K562 (cell line): ENCODE measurements around the gene KRTAP5-5. TPM values are rescaled to one million over a fixed set of nuclear protein-coding genes. Genes with fewer than 3 reads are reported as not detected.

Experiments used
- ATAC-seq: fragments of 200-7000 bp; cut with Tn5 transposase; 3 replicates; pipeline ENCODE4 v1.9.1; 2020; ENCODE audit warnings: moderate library complexity
- BruUV-seq: library from RNA; stranded (reverse); fragments of 400-500 nt; replicated peaks from 2 replicates; lab custom pipeline; 2021; lab: Mats Ljungman, UMichigan
- CTCF ChIA-PET: fragments of 300-600 bp; formaldehyde crosslinking; extraction: SDS; loops from one replicate; lab custom pipeline; 2021; ENCODE audit warnings: low intra/inter-chr PET ratio; lab: Yijun Ruan, JAX
- POLR2A ChIA-PET: fragments of 300-600, 350-650 bp; sonication (Branson Sonifier 250); formaldehyde crosslinking; extraction: SDS; loops from one replicate; lab custom pipeline; 2021; ENCODE audit warnings: antibody characterized with exemption, inconsistent platforms; lab: Yijun Ruan, JAX
- DNase-seq, 4 experiments: peaks; one replicate each; pipeline versions ENCODE4 v3.0.0 to v3.0.0-alpha.2; 2011 to 2018; ENCODE audit warnings: low spot score in 3 of 4, mixed read lengths in 3 of 4; ENCODE audit errors: extremely low read depth in 1 of 4
- FAIRE-seq: peaks from 2 replicates; lab custom pipeline; 2011; peaks lifted over from hg19 to GRCh38; lab: Jason Lieb, UNC
- H2AFZ ChIP-seq: 2 replicates; pipeline ENCODE4 v1.6.0; 2011; ENCODE audit warnings: low read depth, low read length, control low read depth, inconsistent platforms
- H3K27ac ChIP-seq: fragments of 200-600 bp; 3 replicates; pipeline ENCODE4 v1.8.0; 2011; ENCODE audit warnings: low read depth, mild to moderate bottlenecking, control low read depth, inconsistent platforms, low read length, moderate library complexity, mixed read lengths; ENCODE audit errors: extremely low read depth
- H3K27me3 ChIP-seq, 2 experiments: fragments of 300-600 bp in 1 of 2; 2 replicates in 1 of 2; 3 replicates in 1 of 2; pipeline versions ENCODE4 v1.6.0 to v1.8.0; 2011; ENCODE audit warnings: inconsistent platforms in 2 of 2, low read length in 2 of 2, mild to moderate bottlenecking in 1 of 2, mixed read lengths in 1 of 2, moderate library complexity in 1 of 2; ENCODE audit not compliant: control insufficient read depth in 2 of 2, insufficient read depth in 2 of 2
- H3K36me3 ChIP-seq: fragments of 300-600 bp; 3 replicates; pipeline ENCODE4 v1.8.0; 2011; ENCODE audit warnings: mild to moderate bottlenecking, low read length, inconsistent platforms; ENCODE audit not compliant: control insufficient read depth, insufficient read depth
- H3K4me1 ChIP-seq, 2 experiments: fragments of 200-600 bp in 1 of 2; replicated peaks in 1 of 2; 2 replicates in 1 of 2; 3 replicates in 1 of 2; pipeline versions ENCODE4 v1.5.1 to v1.8.0; 2011; ENCODE audit warnings: inconsistent platforms in 2 of 2, low read length in 2 of 2, mild to moderate bottlenecking in 1 of 2, mixed read lengths in 1 of 2, moderate library complexity in 1 of 2; ENCODE audit not compliant: control insufficient read depth in 2 of 2, insufficient read depth in 2 of 2
- H3K4me2 ChIP-seq: 2 replicates; pipeline ENCODE4 v1.6.1; 2011; ENCODE audit warnings: low read length, control low read depth, inconsistent platforms, mixed read lengths; ENCODE audit not compliant: insufficient read depth
- H3K4me3 ChIP-seq: fragments of 200-600 bp; sonication (generic), shearing (Covaris generic); 2 replicates; pipeline ENCODE4 v1.5.1; 2016; ENCODE audit warnings: control low read depth, inconsistent platforms
- H3K79me2 ChIP-seq: fragments of 200-600 bp; 3 replicates; pipeline ENCODE4 v1.8.0; 2011; ENCODE audit warnings: low read length, inconsistent platforms; ENCODE audit not compliant: control insufficient read depth, insufficient read depth
- H3K9ac ChIP-seq, 2 experiments: 2 replicates each; pipeline versions ENCODE4 v1.6.0 to v1.6.1; 2011; ENCODE audit warnings: low read depth in 2 of 2, low read length in 2 of 2, control low read depth in 1 of 2, inconsistent platforms in 1 of 2, mild to moderate bottlenecking in 1 of 2, mixed read lengths in 1 of 2; ENCODE audit not compliant: insufficient read depth in 1 of 2
- H3K9me1 ChIP-seq: one replicate; pipeline ENCODE4 v1.6.0; 2011; ENCODE audit warnings: inconsistent platforms, mild to moderate bottlenecking, low read length, moderate library complexity; ENCODE audit not compliant: control insufficient read depth, insufficient read depth
- H3K9me3 ChIP-seq: replicated peaks from 2 replicates; pipeline ENCODE4 v1.5.1; 2011; ENCODE audit warnings: low read depth, low read length, inconsistent platforms; ENCODE audit not compliant: control insufficient read depth, insufficient read depth
- H4K20me1 ChIP-seq: replicated peaks from 2 replicates; pipeline ENCODE4 v1.6.1; 2011; ENCODE audit warnings: low read length, inconsistent platforms, mixed read lengths; ENCODE audit not compliant: control insufficient read depth, insufficient read depth
- ASH1L ChIP-seq: fragments of 450-650 bp; IDR thresholded peaks from 2 replicates; pipeline ENCODE4 v1.6.1; 2018; ENCODE audit warnings: borderline replicate concordance, mild to moderate bottlenecking, low read depth; ENCODE audit not compliant: partially characterized antibody
- BRD9 ChIP-seq: fragments of 450-650 bp; IDR thresholded peaks from 2 replicates; pipeline ENCODE4 v1.6.1; 2018; ENCODE audit warnings: low read depth; ENCODE audit not compliant: partially characterized antibody
- CAMTA2 ChIP-seq: fragments of 250-450 bp; sonication (Bioruptor Pico); conservative IDR thresholded peaks from 2 replicates; pipeline ENCODE4 v1.5.1; 2022
- ETV1 ChIP-seq: fragments of 450-650 bp; conservative IDR thresholded peaks from 2 replicates; pipeline ENCODE4 v1.6.1; 2016; ENCODE audit warnings: missing genetic modification characterization, control low read depth, low read depth, missing compliant biosample characterization
- MAZ ChIP-seq, 2 experiments: fragments of 450-650 bp in 1 of 2; sonication (generic) in 1 of 2; formaldehyde crosslinking; IDR thresholded peaks in 1 of 2; conservative IDR thresholded peaks in 1 of 2; 2 replicates each; pipeline versions ENCODE4 v1.4.0 to v1.5.0; 2020; ENCODE audit warnings: mild to moderate bottlenecking in 1 of 2, missing genetic modification reagents in 1 of 2
- NBN ChIP-seq: fragments of 450-650 bp; IDR thresholded peaks from 2 replicates; pipeline ENCODE4 v1.6.1; 2016; ENCODE audit warnings: low read depth, mild to moderate bottlenecking
- NUFIP1 ChIP-seq: fragments of 450-650 bp; IDR thresholded peaks from 2 replicates; pipeline ENCODE4 v1.6.1; 2018; ENCODE audit not compliant: partially characterized antibody
- RFX7 ChIP-seq: fragments of 250-450 bp; sonication (Bioruptor Pico); IDR thresholded peaks from 2 replicates; pipeline ENCODE4 v1.5.1; 2021; ENCODE audit warnings: mild to moderate bottlenecking
- SAFB ChIP-seq: fragments of 200-400 bp; formaldehyde crosslinking; IDR thresholded peaks from 2 replicates; pipeline ENCODE4 v1.6.1; 2017; ENCODE audit warnings: low read depth, low read length, borderline replicate concordance
- ZNF174 ChIP-seq: fragments of 250-450 bp; sonication (Bioruptor Pico); IDR thresholded peaks from 2 replicates; pipeline ENCODE4 v1.4.0; 2020; ENCODE audit warnings: mild to moderate bottlenecking
- ZNF280B ChIP-seq: fragments of 250-450 bp; sonication (Bioruptor Pico); IDR thresholded peaks from 2 replicates; pipeline ENCODE4 v1.5.1; 2021; ENCODE audit warnings: mild to moderate bottlenecking
- WGBS: fragments of 100-300 bp; shearing (Covaris generic); methylation state at CpG from one replicate; pipeline ENCODE4 v1.1.6; 2016; ENCODE audit warnings: low coverage, mixed read lengths; ENCODE audit not compliant: insufficient coverage; ENCODE audit errors: missing lambda C conversion rate; 5-methylcytosine and 5-hydroxymethylcytosine counted together
- in situ Hi-C: fragments of 300-500 bp; cut with MboI; formaldehyde crosslinking; loops from 4 replicates; pipeline ENCODE4 v1.15.0; 2018; ENCODE audit warnings: inconsistent platforms, mixed read lengths
- intact Hi-C: fragments of 100-400 bp; cut with micrococcal nuclease; formaldehyde crosslinking; loops from 2 replicates; pipeline ENCODE4 v1.14.2; 2022
- polyA plus RNA-seq, 8 experiments: library from polyadenylated mRNA; depleted of rRNA in 4 of 8; stranded (reverse) in 5 of 8; unstranded in 3 of 8; fragments of >200 nt; fragmentation: Nextera tagmentation in 2 of 8; fragmentation: Illumina TruSeq in 1 of 8; extraction: Ambion mirVana in 2 of 8; extraction: Trizol in 1 of 8; gene quantifications; 2 replicates each; pipeline versions ENCODE4 v1.2.1 to v1.2.3, GENCODE V29; 2011 to 2014; ENCODE audit warnings: inconsistent platforms in 1 of 8, missing spikeins in 1 of 8
- total RNA-seq, 7 experiments: library from RNA; depleted of rRNA in 6 of 7; stranded (reverse); fragments of >200 nt in 6 of 7; fragmentation: Illumina TruSeq in 2 of 7; extraction: Trizol in 2 of 7; gene quantifications; 2 replicates each; pipeline versions ENCODE4 v1.2.1 to v1.2.3, GENCODE V29; 2011 to 2021; ENCODE audit warnings: low replicate concordance in 1 of 7
- TF ChIP-seq, protein P1 (sequence below), 2 experiments: IDR thresholded peaks; 2 replicates each; pipeline ENCODE4 v1.6.1; 2012; ENCODE audit warnings: improper control_type of control experiment in 2 of 2, low read depth in 2 of 2, low read length in 2 of 2, borderline replicate concordance in 1 of 2
- TF ChIP-seq, protein P2 (sequence below), 2 experiments: fragments of 150-350 bp in 1 of 2; IDR thresholded peaks; 2 replicates each; pipeline ENCODE4 v1.6.1; 2012 to 2016; ENCODE audit warnings: low read depth in 2 of 2, low read length in 2 of 2, mild to moderate bottlenecking in 1 of 2, moderate library complexity in 1 of 2

KRTAP5-5 gene
- total and polyA plus RNA-seq, 9 of the 15 experiments (the other 6 are each of a cell fraction or from before 2014, with no cell fraction given): not detected

- no peak for ATAC-seq
- no peak overlapping the region for H3K4me3 ChIP-seq
- BruUV-seq: no TSS peak
- H3K9me3 ChIP-seq: no peaks in the 10 kb centered on the region
- DNase-seq: no peak
- no peaks in the 10 kb centered on the region for H3K36me3 ChIP-seq
- no peak overlapping the region for H3K27ac ChIP-seq
- ChIA-PET CTCF (no interaction called here), POLR2A (interaction anchor here (0.9 kb wide), 1 partner anchor 9 kb away, joined by 4 read pairs; no protein-coding TSS in a partner anchor)
- H3K9me1 ChIP-seq: no peaks in the 10 kb centered on the region
- H3K9ac ChIP-seq: no peak overlapping the region
- in situ Hi-C loops (loop anchor here (5.0 kb wide), 1 partner anchor 37 kb away; no protein-coding TSS in a partner anchor), intact Hi-C loops (no loop called here)
- H2AFZ ChIP-seq: no peak overlapping the region
- peaks cover 38 to 90% of the 10 kb centered on the region in 2 experiments for H3K27me3 ChIP-seq
- H3K79me2 ChIP-seq: no peaks in the 10 kb centered on the region
- no peak overlapping the region for H3K4me2 ChIP-seq
- H4K20me1 ChIP-seq: peaks cover 15% of the 10 kb centered on the region
- FAIRE-seq: no peak
- 4% methylated on average over 26 of the region's 26 CpGs for WGBS
- H3K4me1 ChIP-seq: peaks cover 0 to 10% of the 10 kb centered on the region in 2 experiments; a peak in 2 of 5 replicates
- TF ChIP-seq NBN: no peak
- TF ChIP-seq NUFIP1: no peak
- no peak for TF ChIP-seq BRD9
- TF ChIP-seq, protein P1, sequence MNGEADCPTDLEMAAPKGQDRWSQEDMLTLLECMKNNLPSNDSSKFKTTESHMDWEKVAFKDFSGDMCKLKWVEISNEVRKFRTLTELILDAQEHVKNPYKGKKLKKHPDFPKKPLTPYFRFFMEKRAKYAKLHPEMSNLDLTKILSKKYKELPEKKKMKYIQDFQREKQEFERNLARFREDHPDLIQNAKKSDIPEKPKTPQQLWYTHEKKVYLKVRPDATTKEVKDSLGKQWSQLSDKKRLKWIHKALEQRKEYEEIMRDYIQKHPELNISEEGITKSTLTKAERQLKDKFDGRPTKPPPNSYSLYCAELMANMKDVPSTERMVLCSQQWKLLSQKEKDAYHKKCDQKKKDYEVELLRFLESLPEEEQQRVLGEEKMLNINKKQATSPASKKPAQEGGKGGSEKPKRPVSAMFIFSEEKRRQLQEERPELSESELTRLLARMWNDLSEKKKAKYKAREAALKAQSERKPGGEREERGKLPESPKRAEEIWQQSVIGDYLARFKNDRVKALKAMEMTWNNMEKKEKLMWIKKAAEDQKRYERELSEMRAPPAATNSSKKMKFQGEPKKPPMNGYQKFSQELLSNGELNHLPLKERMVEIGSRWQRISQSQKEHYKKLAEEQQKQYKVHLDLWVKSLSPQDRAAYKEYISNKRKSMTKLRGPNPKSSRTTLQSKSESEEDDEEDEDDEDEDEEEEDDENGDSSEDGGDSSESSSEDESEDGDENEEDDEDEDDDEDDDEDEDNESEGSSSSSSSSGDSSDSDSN (IDR thresholded peaks at IDR 0.05; ENCODE audit: borderline replicate concordance in 1 of 2, low read depth in 2 of 2, low read length in 2 of 2): no peak
- no peak for TF ChIP-seq CAMTA2 (CRISPR knock-in tag)
- no peak for TF ChIP-seq ASH1L
- TF ChIP-seq ETV1 (tag): no peak
- TF ChIP-seq, protein P2, sequence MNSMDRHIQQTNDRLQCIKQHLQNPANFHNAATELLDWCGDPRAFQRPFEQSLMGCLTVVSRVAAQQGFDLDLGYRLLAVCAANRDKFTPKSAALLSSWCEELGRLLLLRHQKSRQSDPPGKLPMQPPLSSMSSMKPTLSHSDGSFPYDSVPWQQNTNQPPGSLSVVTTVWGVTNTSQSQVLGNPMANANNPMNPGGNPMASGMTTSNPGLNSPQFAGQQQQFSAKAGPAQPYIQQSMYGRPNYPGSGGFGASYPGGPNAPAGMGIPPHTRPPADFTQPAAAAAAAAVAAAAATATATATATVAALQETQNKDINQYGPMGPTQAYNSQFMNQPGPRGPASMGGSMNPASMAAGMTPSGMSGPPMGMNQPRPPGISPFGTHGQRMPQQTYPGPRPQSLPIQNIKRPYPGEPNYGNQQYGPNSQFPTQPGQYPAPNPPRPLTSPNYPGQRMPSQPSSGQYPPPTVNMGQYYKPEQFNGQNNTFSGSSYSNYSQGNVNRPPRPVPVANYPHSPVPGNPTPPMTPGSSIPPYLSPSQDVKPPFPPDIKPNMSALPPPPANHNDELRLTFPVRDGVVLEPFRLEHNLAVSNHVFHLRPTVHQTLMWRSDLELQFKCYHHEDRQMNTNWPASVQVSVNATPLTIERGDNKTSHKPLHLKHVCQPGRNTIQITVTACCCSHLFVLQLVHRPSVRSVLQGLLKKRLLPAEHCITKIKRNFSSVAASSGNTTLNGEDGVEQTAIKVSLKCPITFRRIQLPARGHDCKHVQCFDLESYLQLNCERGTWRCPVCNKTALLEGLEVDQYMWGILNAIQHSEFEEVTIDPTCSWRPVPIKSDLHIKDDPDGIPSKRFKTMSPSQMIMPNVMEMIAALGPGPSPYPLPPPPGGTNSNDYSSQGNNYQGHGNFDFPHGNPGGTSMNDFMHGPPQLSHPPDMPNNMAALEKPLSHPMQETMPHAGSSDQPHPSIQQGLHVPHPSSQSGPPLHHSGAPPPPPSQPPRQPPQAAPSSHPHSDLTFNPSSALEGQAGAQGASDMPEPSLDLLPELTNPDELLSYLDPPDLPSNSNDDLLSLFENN (IDR thresholded peaks at IDR 0.05; ENCODE audit: low read depth in 2 of 2, low read length in 2 of 2): no peak
- TF ChIP-seq SAFB: no peak
- TF ChIP-seq ZNF280B (CRISPR knock-in tag): no peak
- TF ChIP-seq RFX7 (CRISPR knock-in tag): no peak
- TF ChIP-seq MAZ (CRISPR knock-in tag; conservative IDR thresholded peaks at IDR 0.05 in 1 of 2, IDR thresholded peaks at IDR 0.05 in 1 of 2): no peak
- TF ChIP-seq ZNF174: no peak
These were observed 25.8 kb downstream of the KRTAP5-5 start for GRCh38 chr11:1655168-1656060.
